ENCODE results near the gene FGF8. TPM values are rescaled to one million over a fixed set of nuclear protein-coding genes. Genes with fewer than 3 reads are reported as not detected.

Gene FGF8
- total RNA-seq, 2 experiments from 2014 or later, result 0.38 TPM; not detected in 1

GRCh38 chr10:101817337-101818118, 41.6 kb upstream of the FGF8 start:
- ChIA-PET CTCF (interaction anchor here (1.4 to 9.7 kb wide), 4 partner anchors 22 to 193 kb away, joined by 4 to 125 read pairs (median 6); partner anchors contain the start of gene KCNIP2), POLR2A (interaction anchor here (0.6 to 6.6 kb wide), 18 partner anchors 10 to 1287 kb away, joined by 3 to 53 read pairs (median 6); partner anchors contain the start of genes KCNIP2, NOLC1 and NPM3)
- no peak for TF ChIP-seq CTCF (IDR thresholded peaks at IDR 0.05)
- Mint-ChIP-seq H3K4me3 (peak overlapping the region; percentile 88), H3K9me3 (no peaks in the 10 kb centered on the region), H3K27ac (peak overlapping the region; percentile 96), H3K27me3 (no peaks in the 10 kb centered on the region), H3K36me3 (ENCODE audit: low read depth) (peaks cover 38% of the 10 kb centered on the region), H3K4me1 (ENCODE audit: low read depth) (peaks cover 41% of the 10 kb centered on the region)
- ATAC-seq (peak; percentile 2), DNase-seq (peak; percentile 68)
- intact Hi-C loops (cut with micrococcal nuclease), result loop anchor here (5.0 kb wide), 1 partner anchor 35 kb away; the partner anchor contains the start of gene NPM3

- ChIA-PET POLR2A (interaction anchor here (0.6 to 6.6 kb wide), 9 partner anchors 10 to 1286 kb away, joined by 3 to 53 read pairs (median 4); partner anchors contain the start of genes KCNIP2 and NPM3), CTCF (interaction anchor here (1.4 to 9.7 kb wide), 3 partner anchors 23 to 193 kb away, joined by 4 to 125 read pairs (median 9); partner anchors contain the start of gene KCNIP2)
- H3K27ac Mint-ChIP-seq, result peak overlapping the region; percentile 96
- no peaks in the 10 kb centered on the region for H3K9me3 Mint-ChIP-seq
- H3K27me3 Mint-ChIP-seq, result no peaks in the 10 kb centered on the region
- intact Hi-C loops (cut with micrococcal nuclease), result loop anchor here (5.0 kb wide), 1 partner anchor 35 kb away; the partner anchor contains the start of gene NPM3
- H3K36me3 Mint-ChIP-seq (ENCODE audit: low read depth), result peaks cover 42% of the 10 kb centered on the region
- TF ChIP-seq CTCF (IDR thresholded peaks at IDR 0.05), result no peak
- peaks cover 44% of the 10 kb centered on the region for H3K4me1 Mint-ChIP-seq (ENCODE audit: low read depth)
- H3K4me3 Mint-ChIP-seq, result peak overlapping the region; percentile 88
- DNase-seq (peak; percentile 21), ATAC-seq (no peak)
Measured at GRCh38 chr10:101816913-101817336, 41.0 kb upstream of the FGF8 start.

GRCh38 chr10:101816376-101816775, 40.5 kb upstream of the FGF8 start:
- intact Hi-C loops (cut with micrococcal nuclease), result loop anchor here (5.0 kb wide), 1 partner anchor 34 kb away; the partner anchor contains the start of gene NPM3
- Mint-ChIP-seq H3K4me1 (ENCODE audit: low read depth) (peaks cover 44% of the 10 kb centered on the region), H3K9me3 (no peaks in the 10 kb centered on the region), H3K27me3 (no peaks in the 10 kb centered on the region), H3K27ac (peak overlapping the region; percentile 96), H3K4me3 (peak overlapping the region; percentile 88), H3K36me3 (ENCODE audit: low read depth) (peaks cover 46% of the 10 kb centered on the region)
- TF ChIP-seq CTCF (IDR thresholded peaks at IDR 0.05), result no peak
- no peak for ATAC-seq
- POLR2A ChIA-PET, result interaction anchor here (0.6 to 6.6 kb wide), 7 partner anchors 10 to 303 kb away, joined by 3 to 53 read pairs (median 6); partner anchors contain the start of genes KCNIP2 and NPM3
- no peak for DNase-seq
- CTCF ChIA-PET, result interaction anchor here (1.0 to 9.7 kb wide), 4 partner anchors 23 to 214 kb away, joined by 3 to 125 read pairs (median 6); partner anchors contain the start of gene KCNIP2

- H3K9me3 Mint-ChIP-seq, result no peaks in the 10 kb centered on the region
- H3K27ac Mint-ChIP-seq, result peak overlapping the region; percentile 90
- POLR2A ChIA-PET, result interaction anchor here (1.2 to 6.6 kb wide), 2 partner anchors 26 to 30 kb away, joined by 3 to 53 read pairs; partner anchors contain the start of gene NPM3
- peaks cover 60% of the 10 kb centered on the region for H3K36me3 Mint-ChIP-seq (ENCODE audit: low read depth)
- H3K4me1 Mint-ChIP-seq (ENCODE audit: low read depth), result peaks cover 48% of the 10 kb centered on the region
- no peak for TF ChIP-seq CTCF (IDR thresholded peaks at IDR 0.05)
- DNase-seq (no peak), ATAC-seq (peak; percentile 8)
- no peaks in the 10 kb centered on the region for H3K27me3 Mint-ChIP-seq
- CTCF ChIA-PET, result interaction anchor here (0.6 to 9.7 kb wide), 4 partner anchors 25 to 259 kb away, joined by 3 to 125 read pairs (median 4); partner anchors contain the start of gene KCNIP2
- peak overlapping the region; percentile 88 for H3K4me3 Mint-ChIP-seq
- intact Hi-C loops (cut with micrococcal nuclease), result loop anchor here (5.0 kb wide), 1 partner anchor 32 kb away; the partner anchor contains the start of gene NPM3
Measured at GRCh38 chr10:101814466-101815071, 38.7 kb upstream of the FGF8 start.
